Activated T-cell treated with anti-CD3 and anti-CD28 coated beads, Interleukin-2, amount 50 U/mL, for 72 hours (primary cell): Measurements from ENCODE around the gene SPATA21. TPM values are rescaled to one million over a fixed set of nuclear protein-coding genes. Genes with fewer than 3 reads are reported as not detected.
A peak's percentile ranks its signal among the peaks of the same experiment; 100 is the strongest.
"Not testable (repeated sequence)": the region's sequence is repeated elsewhere in the genome, so short reads cannot be mapped to it uniquely, and the experiment has no call there.

ENCODE experiments used
- ATAC-seq, 2 donors: fragments of 150-1000 bp; cut with Tn5 transposase; replicated peaks in 1 of 2; 2 replicates each; pipeline ENCODE4 v1.10.0; 2021; ENCODE audit warnings: moderate library complexity in 2 of 2, mild to moderate bottlenecking in 1 of 2
- DNase-seq, 2 donors: peaks; one replicate each; pipeline ENCODE4 v3.0.0; 2021 to 2022; ENCODE audit warnings: mixed read lengths in 1 of 2
- H3K27ac Mint-ChIP-seq: one replicate; pipeline ENCODE4 v1.8.0; 2022; ENCODE audit warnings: mild to moderate bottlenecking, moderate library complexity, mixed read lengths
- H3K27me3 Mint-ChIP-seq: one replicate; pipeline ENCODE4 v1.8.0; 2022; ENCODE audit warnings: low read depth, mixed read lengths
- H3K36me3 Mint-ChIP-seq, 2 donors: one replicate each; pipeline ENCODE4 v1.8.0; 2022; ENCODE audit warnings: mixed read lengths in 2 of 2, mild to moderate bottlenecking in 1 of 2; ENCODE audit not compliant: insufficient read depth in 2 of 2
- H3K4me1 Mint-ChIP-seq: one replicate; pipeline ENCODE4 v1.8.0; 2022; ENCODE audit warnings: low read depth, mixed read lengths
- H3K4me3 Mint-ChIP-seq, 2 donors: one replicate each; pipeline ENCODE4 v1.8.0; 2022; ENCODE audit warnings: mild to moderate bottlenecking in 2 of 2, mixed read lengths in 2 of 2, moderate library complexity in 2 of 2
- H3K9me3 Mint-ChIP-seq, 2 donors: one replicate each; pipeline ENCODE4 v1.8.0; 2022; ENCODE audit warnings: mixed read lengths in 2 of 2
- total RNA-seq, 2 donors: library from RNA; stranded (reverse); gene quantifications; one replicate each; pipeline ENCODE4 v1.2.3, GENCODE V29; 2022

Gene SPATA21
- total RNA-seq: not detected

GRCh38 chr1:16436946-16437474 is at the start of gene SPATA21:
SPATA21 (minus strand) TSS chr1:16437424; CDS start chr1:16431371, 6,053 bp downstream.
- H3K27ac Mint-ChIP-seq: no peak within 1 kb of the TSS
- peaks cover 12% of the 10 kb centered on the region for H3K27me3 Mint-ChIP-seq
- no peak for ATAC-seq
- H3K4me3 Mint-ChIP-seq: no peak within 1 kb of the TSS
- peaks cover 2% of the 10 kb centered on the region in 2 donors for H3K36me3 Mint-ChIP-seq
- peaks cover 15% of the 10 kb centered on the region for H3K4me1 Mint-ChIP-seq
- DNase-seq: no peak
- no peaks in the 10 kb centered on the region for H3K9me3 Mint-ChIP-seq

- H3K27me3 Mint-ChIP-seq, H3K4me1 Mint-ChIP-seq, DNase-seq, H3K9me3 Mint-ChIP-seq, H3K27ac Mint-ChIP-seq, H3K36me3 Mint-ChIP-seq, ATAC-seq, H3K4me3 Mint-ChIP-seq: not testable (repeated sequence)
Observed at GRCh38 chr1:16487011-16487410, 49.8 kb upstream of the SPATA21 start.

- not testable (repeated sequence) for DNase-seq
Observed at GRCh38 chr1:16486316-16486715, 49.1 kb upstream of the SPATA21 start.

GRCh38 chr1:16484931-16485330 is 47.7 kb upstream of the SPATA21 start:
- no peaks in the 10 kb centered on the region for H3K27me3 Mint-ChIP-seq
- H3K4me1 Mint-ChIP-seq: peaks cover 5% of the 10 kb centered on the region
- no peak overlapping the region for H3K27ac Mint-ChIP-seq
- peaks cover 1 to 3% of the 10 kb centered on the region in 2 donors for H3K36me3 Mint-ChIP-seq
- no peaks in the 10 kb centered on the region for H3K9me3 Mint-ChIP-seq
- ATAC-seq (no peak), DNase-seq (no peak)
- no peak overlapping the region for H3K4me3 Mint-ChIP-seq

More at GRCh38 chr1:16486316-16486715, 49.1 kb upstream of the SPATA21 start:
- not testable (repeated sequence) for H3K36me3 Mint-ChIP-seq, H3K4me3 Mint-ChIP-seq, H3K9me3 Mint-ChIP-seq, H3K27me3 Mint-ChIP-seq, ATAC-seq, H3K4me1 Mint-ChIP-seq, H3K27ac Mint-ChIP-seq

GRCh38 chr1:16484501-16484835 is 47.2 kb upstream of the SPATA21 start:
- Mint-ChIP-seq H3K27ac (no peak overlapping the region), H3K9me3 (no peaks in the 10 kb centered on the region), H3K4me3 (no peak overlapping the region), H3K36me3 (peaks cover 1 to 3% of the 10 kb centered on the region in 2 donors), H3K27me3 (no peaks in the 10 kb centered on the region), H3K4me1 (peaks cover 5% of the 10 kb centered on the region)
- ATAC-seq: no peak
- DNase-seq: no peak

- H3K9me3 Mint-ChIP-seq, H3K4me3 Mint-ChIP-seq, H3K27me3 Mint-ChIP-seq, H3K36me3 Mint-ChIP-seq, H3K27ac Mint-ChIP-seq, DNase-seq, ATAC-seq, H3K4me1 Mint-ChIP-seq: not testable (repeated sequence)
Observed at GRCh38 chr1:16483639-16484500, 46.6 kb upstream of the SPATA21 start.

- H3K36me3 Mint-ChIP-seq, ATAC-seq, H3K27ac Mint-ChIP-seq: not testable (repeated sequence)
Observed at GRCh38 chr1:16483146-16483545, 45.9 kb upstream of the SPATA21 start.

GRCh38 chr1:16478091-16478490 is 40.9 kb upstream of the SPATA21 start:
- no peak for DNase-seq
- Mint-ChIP-seq H3K36me3 (peaks cover 3% of the 10 kb centered on the region in 2 donors), H3K27me3 (no peaks in the 10 kb centered on the region), H3K4me3 (no peak overlapping the region), H3K4me1 (peaks cover 13% of the 10 kb centered on the region), H3K9me3 (no peaks in the 10 kb centered on the region), H3K27ac (no peak overlapping the region)
- no peak for ATAC-seq

More at GRCh38 chr1:16483146-16483545, 45.9 kb upstream of the SPATA21 start:
- DNase-seq, H3K9me3 Mint-ChIP-seq, H3K4me3 Mint-ChIP-seq, H3K4me1 Mint-ChIP-seq, H3K27me3 Mint-ChIP-seq: not testable (repeated sequence)

- not testable (repeated sequence) for H3K27me3 Mint-ChIP-seq, H3K4me3 Mint-ChIP-seq, H3K36me3 Mint-ChIP-seq, H3K9me3 Mint-ChIP-seq, DNase-seq, H3K27ac Mint-ChIP-seq
- peaks cover 15% of the 10 kb centered on the region for H3K4me1 Mint-ChIP-seq
- peak; percentile 15 to 20 for ATAC-seq
Observed at GRCh38 chr1:16475771-16476770, 38.8 kb upstream of the SPATA21 start.

GRCh38 chr1:16474891-16475290 is 37.7 kb upstream of the SPATA21 start:
- not testable (repeated sequence) for H3K27me3 Mint-ChIP-seq, DNase-seq, H3K27ac Mint-ChIP-seq, H3K36me3 Mint-ChIP-seq, H3K4me3 Mint-ChIP-seq, H3K9me3 Mint-ChIP-seq
- H3K4me1 Mint-ChIP-seq: peaks cover 10% of the 10 kb centered on the region
- peak in 1 of 2 donors; percentile 44 for ATAC-seq

GRCh38 chr1:16474166-16474800 is 37.1 kb upstream of the SPATA21 start:
- Mint-ChIP-seq H3K36me3 (peaks cover 0 to 2% of the 10 kb centered on the region in 2 donors), H3K9me3 (no peaks in the 10 kb centered on the region), H3K27ac (no peak overlapping the region), H3K27me3 (no peaks in the 10 kb centered on the region), H3K4me3 (no peak overlapping the region), H3K4me1 (peaks cover 10% of the 10 kb centered on the region)
- DNase-seq (no peak), ATAC-seq (peak in 1 of 2 donors; percentile 18)

- Mint-ChIP-seq H3K4me1 (peaks cover 10% of the 10 kb centered on the region), H3K36me3 (no peaks in the 10 kb centered on the region), H3K4me3 (no peak overlapping the region), H3K9me3 (no peaks in the 10 kb centered on the region), H3K27ac (no peak overlapping the region), H3K27me3 (no peaks in the 10 kb centered on the region)
- ATAC-seq: no peak
- DNase-seq: no peak
Observed at GRCh38 chr1:16468558-16468957, 31.3 kb upstream of the SPATA21 start.
